Ovary (tissue), 3 donors: ENCODE results near the gene AGAP5.

ENCODE experiments used
- CTCF ChIP-seq, 3 donors: fragments of 450-650 bp in 2 of 3; fragments of 200-600 bp in 1 of 3; IDR thresholded peaks; one replicate each; pipeline versions ENCODE4 v1.5.1 to v1.8.0; 2016 to 2022; ENCODE audit warnings: antibody characterized with exemption in 3 of 3, mild to moderate bottlenecking in 1 of 3
- EP300 ChIP-seq: sonication (generic); formaldehyde crosslinking; IDR thresholded peaks from one replicate; pipeline ENCODE4 v1.6.1; 2017; ENCODE audit warnings: antibody characterized with exemption
- POLR2A ChIP-seq: fragments of 450-650 bp; IDR thresholded peaks from one replicate; pipeline ENCODE4 v1.6.1; 2017; ENCODE audit warnings: antibody characterized with exemption, mild to moderate bottlenecking, moderate library complexity
- donor health status: DM: no; HTN: no; CAD: no.

GRCh38 chr10:73648975-73649829 is 48.7 kb downstream of the AGAP5 start:
- no peak for TF ChIP-seq CTCF (IDR thresholded peaks at IDR 0.05)
- no peak for TF ChIP-seq POLR2A
- TF ChIP-seq EP300 = no peak
